Fibroblast of peridontal ligament (primary cell): Measurements from ENCODE around the gene BTNL3.

Source experiments
- DNase-seq: peaks from one replicate; pipeline ENCODE4 v3.0.0-alpha.2; 2010; ENCODE audit errors: extremely low read depth

The BTNL3 gene

DNA sequence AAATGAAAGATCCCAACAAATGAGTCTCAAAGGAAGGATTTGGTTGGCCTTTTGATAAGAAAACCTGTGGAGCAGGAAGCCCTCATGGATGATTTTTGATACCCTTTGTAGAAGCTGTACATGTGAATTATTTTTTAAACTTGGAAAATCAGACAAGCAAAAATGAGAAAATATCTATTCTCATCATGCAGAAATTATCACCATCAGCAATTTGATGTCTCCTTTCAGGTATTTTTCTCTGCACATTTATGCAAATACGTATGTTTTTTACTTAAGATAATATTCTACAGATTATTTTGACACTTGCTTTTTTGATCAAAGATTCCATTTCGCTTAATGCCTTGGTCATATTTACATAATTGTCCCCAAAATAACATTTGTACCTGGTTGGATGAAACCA is 58.6 kb downstream of the BTNL3 start:
- no peak for DNase-seq

DNA sequence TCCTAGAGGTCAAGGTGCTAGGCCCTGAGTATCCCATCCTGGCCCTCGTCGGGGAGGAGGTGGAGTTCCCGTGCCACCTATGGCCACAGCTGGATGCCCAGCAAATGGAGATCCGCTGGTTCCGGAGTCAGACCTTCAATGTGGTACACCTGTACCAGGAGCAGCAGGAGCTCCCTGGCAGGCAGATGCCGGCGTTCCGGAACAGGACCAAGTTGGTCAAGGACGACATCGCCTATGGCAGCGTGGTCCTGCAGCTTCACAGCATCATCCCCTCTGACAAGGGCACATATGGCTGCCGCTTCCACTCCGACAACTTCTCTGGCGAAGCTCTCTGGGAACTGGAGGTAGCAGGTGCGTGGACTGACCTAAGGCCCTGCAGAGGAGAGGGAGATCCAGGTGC is 59.3 kb downstream of the BTNL3 start:
- no peak for DNase-seq

DNA sequence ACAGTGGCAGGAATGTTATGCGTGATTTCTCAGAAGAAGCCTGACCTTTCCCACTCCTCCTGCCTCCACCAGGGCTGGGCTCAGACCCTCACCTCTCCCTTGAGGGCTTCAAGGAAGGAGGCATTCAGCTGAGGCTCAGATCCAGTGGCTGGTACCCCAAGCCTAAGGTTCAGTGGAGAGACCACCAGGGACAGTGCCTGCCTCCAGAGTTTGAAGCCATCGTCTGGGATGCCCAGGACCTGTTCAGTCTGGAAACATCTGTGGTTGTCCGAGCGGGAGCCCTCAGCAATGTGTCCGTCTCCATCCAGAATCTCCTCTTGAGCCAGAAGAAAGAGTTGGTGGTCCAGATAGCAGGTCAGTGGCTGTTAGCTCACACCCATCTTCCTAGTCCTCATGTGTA is 61.4 kb downstream of the BTNL3 start:
- DNase-seq, result no peak

DNA sequence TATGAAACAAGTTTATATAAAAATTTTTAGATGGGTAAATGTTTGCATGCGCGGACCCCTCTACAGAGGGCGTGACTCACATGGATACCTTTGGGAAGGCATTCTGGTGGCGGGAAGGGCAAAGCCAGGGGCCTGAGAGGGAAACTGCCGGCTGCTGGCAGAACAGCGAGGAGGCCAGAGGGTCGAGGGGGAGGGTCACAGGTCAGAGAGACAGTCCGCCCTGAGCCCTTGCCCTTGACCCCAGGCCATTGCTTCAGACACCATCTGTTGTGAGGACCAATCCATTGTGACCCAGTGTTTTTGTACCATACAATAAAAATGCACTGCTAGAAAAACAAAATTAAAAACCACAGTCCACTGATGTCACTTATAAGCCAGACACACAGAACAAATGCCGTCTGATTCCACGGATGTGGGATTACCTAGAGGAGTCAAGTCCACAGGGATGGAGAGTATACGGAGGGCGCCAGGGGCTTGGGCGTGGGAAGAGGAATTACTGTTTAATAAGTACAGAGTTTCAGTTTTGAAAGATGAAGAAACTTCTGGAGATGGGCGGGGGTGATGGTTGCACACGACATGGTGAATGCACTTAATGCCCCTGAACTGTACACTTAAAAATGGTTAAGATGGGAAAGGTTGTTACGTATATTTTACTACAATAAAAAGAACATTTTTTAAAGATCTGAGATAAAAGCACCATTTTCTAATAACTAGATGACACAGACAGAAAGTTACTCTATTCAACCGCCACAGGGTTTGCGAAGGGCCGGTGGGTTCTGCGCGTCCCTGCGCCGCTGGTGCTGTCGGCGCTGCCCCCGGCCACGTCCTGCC is 63.4 kb downstream of the BTNL3 start:
- DNase-seq, result no peak

DNA sequence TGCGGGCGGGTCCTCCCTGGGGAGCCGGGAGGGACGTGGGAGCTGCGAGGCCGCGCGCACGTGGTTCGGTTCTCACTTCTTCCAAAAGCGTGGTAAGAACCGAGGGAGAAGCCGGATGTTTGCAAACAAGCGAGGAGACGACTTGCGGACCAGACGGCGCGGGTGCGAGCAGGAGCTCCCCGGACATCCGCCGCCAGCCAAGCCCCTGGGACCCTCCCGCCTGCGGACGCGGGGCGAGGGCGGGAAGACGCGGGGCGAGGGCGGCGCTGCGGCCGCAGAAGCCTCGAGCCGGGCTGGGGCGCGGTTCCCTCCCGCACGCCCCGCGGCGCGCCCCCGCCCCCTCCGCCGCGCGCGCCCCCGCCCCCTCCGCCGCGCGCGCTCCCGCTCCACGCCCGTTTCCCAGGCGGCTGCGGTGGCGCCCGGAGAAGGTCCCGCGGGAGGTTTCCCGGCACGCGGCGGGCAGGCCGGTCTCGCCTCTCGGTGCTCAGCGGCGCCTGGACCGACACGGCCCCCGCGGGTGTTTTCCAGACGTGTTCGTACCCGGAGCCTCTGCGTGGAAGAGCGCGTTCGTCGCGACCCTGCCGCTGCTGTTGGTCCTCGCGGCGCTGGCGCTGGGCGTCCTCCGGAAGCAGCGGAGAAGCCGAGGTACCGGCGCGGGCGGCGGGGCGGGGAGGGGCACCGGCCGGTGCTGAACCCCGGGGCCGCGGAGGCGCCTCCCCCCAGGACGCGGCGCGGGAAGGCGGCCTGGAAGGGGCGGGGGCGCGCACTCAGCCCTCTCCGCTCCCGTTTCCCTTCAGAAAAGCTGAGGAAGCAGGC is 64.2 kb downstream of the BTNL3 start:
- no peak for DNase-seq

DNA sequence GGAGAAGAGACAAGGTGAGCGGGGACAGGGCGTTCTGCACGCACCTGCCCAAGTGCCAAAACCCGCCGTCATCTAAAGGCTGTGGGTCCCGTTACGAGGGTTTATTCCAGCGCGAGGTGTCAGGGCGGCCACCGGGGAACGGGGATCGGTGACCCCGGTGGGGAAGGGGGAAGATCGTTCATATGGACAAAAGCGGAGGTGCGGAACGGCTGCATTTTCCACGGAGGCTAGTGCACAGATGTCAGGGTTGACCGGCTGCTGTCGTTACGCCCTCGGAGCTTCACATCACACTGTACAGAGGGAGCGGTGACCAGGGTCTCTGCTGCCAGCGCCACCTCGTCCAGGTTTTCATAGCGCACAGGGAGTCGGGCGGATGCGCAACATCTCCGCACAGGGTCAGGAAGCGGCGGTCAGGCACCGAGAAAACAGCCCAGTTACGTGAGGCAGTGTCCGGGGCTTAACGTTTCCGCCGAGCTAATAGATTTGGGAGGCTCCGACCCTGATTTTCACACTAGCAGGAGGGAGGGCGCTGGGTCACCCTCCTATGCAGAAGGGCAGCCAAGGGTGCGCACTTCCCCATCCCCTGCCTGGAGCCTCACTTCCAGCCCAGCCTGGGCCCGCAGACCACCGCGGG is 65.0 kb downstream of the BTNL3 start:
- DNase-seq, result no peak

DNA sequence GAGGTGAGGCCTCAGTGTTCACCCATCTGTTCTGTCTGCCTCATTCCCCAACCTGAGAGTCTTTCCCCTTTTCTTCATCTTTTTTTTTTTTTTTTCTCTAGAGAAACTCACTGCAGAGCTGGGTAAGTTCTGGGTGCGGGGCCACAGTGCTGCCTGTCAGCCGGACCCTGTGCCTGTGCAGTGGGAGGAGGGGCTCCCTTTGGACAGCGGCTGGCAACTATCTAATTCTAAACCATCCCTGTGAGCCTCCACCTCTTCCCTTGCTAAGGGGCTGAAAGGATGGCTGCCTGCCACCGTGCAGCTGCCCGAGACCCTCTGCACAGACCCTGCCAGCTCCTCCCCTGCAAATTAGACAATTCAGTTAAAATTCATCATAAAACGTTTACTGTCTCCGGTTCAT is 65.5 kb downstream of the BTNL3 start:
- DNase-seq, result no peak

DNA sequence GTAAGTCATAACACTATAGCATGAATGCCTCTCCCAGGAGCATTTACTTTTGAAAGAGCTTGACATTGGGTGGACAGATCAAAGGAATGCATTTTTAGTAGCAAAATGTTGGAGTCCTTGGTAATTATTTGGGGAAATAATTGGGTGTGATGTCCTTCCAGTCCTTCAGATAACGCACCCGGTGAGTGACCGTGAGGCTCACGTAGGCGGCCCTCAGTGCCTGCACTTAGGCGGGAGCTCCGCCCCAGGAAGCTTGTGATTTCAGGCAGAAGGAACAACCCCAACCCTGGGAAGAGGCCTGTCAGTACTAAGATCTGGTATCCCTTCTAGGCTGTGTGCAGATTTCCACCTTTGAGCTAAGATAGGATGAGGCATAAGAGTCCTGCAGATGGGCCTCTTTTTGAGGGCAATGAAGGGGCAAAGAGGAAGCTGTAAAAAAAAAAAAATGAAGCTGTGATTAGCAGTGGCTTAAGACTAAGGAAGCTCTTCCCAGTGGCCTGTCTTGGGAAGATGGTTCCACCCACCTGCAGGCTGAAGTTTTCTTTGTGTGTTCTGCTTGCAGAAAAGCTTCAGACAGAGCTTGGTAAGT is 66.3 kb downstream of the BTNL3 start:
- no peak for DNase-seq
